Kasumi-1 (cell line): ENCODE data around the gene SLC25A25.

ENCODE experiments used
- DNase-seq, 2 experiments: peaks; one replicate each; lab custom pipeline; 2025; lab: John Stamatoyannopoulos, UW

SLC25A25 gene

GRCh38 chr9:128096616-128097536 lies 28.8 kb downstream of the SLC25A25 start:
- no peak for DNase-seq

- DNase-seq, result no peak
Observed at GRCh38 chr9:128097543-128098296, 29.7 kb downstream of the SLC25A25 start.

- peak; percentile 97 for DNase-seq
Observed at GRCh38 chr9:128098297-128099230, 30.5 kb downstream of the SLC25A25 start.

GRCh38 chr9:128099231-128099931 lies 31.3 kb downstream of the SLC25A25 start:
- DNase-seq, result no peak

GRCh38 chr9:128099932-128100491 lies 32.0 kb downstream of the SLC25A25 start:
- DNase-seq, result no peak

GRCh38 chr9:128100581-128100980 lies 32.5 kb downstream of the SLC25A25 start:
- no peak for DNase-seq

GRCh38 chr9:128101231-128101661 lies 33.2 kb downstream of the SLC25A25 start:
- DNase-seq, result no peak

GRCh38 chr9:128101690-128102089 lies 33.7 kb downstream of the SLC25A25 start:
- DNase-seq, result no peak

- DNase-seq, result no peak
Observed at GRCh38 chr9:128102196-128102595, 34.2 kb downstream of the SLC25A25 start.

- no peak for DNase-seq
Observed at GRCh38 chr9:128102861-128103588, 35.0 kb downstream of the SLC25A25 start.

- DNase-seq, result no peak
Observed at GRCh38 chr9:128103589-128103962, 35.5 kb downstream of the SLC25A25 start.

- DNase-seq, result peak; percentile 42 to 56
Observed at GRCh38 chr9:128104171-128104618, 36.2 kb downstream of the SLC25A25 start.

GRCh38 chr9:128105538-128106175 lies 37.6 kb downstream of the SLC25A25 start:
- DNase-seq, result no peak

- DNase-seq, result no peak
Observed at GRCh38 chr9:128106181-128106939, 38.3 kb downstream of the SLC25A25 start.

GRCh38 chr9:128106940-128107467 lies 39.0 kb downstream of the SLC25A25 start:
- DNase-seq, result no peak

GRCh38 chr9:128107468-128108268 lies 39.6 kb downstream of the SLC25A25 start:
- DNase-seq, result no peak

- DNase-seq, result no peak
Observed at GRCh38 chr9:128108269-128109049, 40.4 kb downstream of the SLC25A25 start.
